HG03280 (cell line): ENCODE results near the gene TMEM238.
"Not testable (repeated sequence)": the region's sequence is repeated elsewhere in the genome, so short reads cannot be mapped to it uniquely, and the experiment has no call there.

ENCODE experiments used
- ATAC-seq: cut with Tn5 transposase; IDR thresholded peaks from one replicate; pipeline ENCODE4 v1.9.1; 2021; ENCODE audit warnings: mild to moderate bottlenecking, moderate library complexity; ENCODE audit not compliant: unreplicated experiment

TMEM238 gene

GRCh38 chr19:55384131-55384919 is at the start of gene TMEM238:
Gene TMEM238, minus strand, starts transcription at chr19:55384292. Its CDS starts 33 bp downstream, at chr19:55384259.
- peak; percentile 25 for ATAC-seq

- ATAC-seq, result no peak
Observed at GRCh38 chr19:55433292-55433691, 49.2 kb upstream of the TMEM238 start.

DNA sequence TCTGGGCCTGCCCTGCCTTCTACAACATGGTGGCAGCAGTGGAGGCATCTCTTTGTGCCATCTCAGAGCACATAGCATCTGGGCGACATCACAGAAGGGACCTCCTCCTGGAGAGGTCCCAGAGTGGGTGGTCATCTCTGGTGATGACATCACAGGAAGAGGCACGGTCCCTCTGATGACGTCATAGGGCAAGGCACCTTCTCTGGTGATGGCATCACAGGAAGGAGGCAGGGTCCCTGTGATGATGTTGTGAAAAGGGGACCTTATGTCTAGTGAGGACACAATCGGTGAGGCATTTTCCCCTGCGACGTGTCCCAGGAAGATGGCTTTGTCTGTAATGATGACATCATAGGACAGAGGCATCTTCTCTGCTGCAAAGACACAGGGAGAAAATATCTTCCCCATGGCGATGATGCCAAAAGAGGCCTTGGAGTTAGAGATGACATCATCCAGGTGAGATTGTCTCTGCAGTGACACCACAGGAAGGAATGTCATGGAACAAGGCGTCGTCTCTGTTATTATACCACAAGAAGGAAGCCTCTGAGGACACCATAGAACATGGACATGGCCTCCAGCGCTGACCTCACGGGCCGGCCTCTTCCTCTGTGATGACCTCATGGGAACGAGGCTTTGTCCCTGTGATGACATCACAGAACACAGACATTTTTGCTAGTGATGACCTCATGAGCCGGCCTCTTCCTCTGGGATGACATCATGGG is 48.3 kb upstream of the TMEM238 start:
- ATAC-seq, result no peak

DNA sequence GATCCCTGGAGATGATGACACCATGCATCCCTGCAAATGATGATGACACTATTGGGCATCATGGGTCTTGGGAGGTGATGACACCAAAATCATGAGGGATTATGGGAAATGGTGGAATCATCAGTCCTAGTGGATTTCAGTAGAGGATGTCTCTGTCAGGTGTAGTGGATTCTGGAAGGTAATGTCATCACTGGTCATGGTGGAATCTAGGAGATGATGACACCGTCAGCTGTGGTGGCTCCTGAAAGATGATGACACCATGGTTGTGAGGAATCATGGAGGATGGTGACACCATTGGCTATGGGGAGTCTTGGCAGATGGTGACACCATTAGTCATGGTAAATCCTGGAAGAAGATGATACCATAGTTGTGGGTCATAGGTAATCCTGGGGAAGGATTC is 47.1 kb upstream of the TMEM238 start:
- no peak for ATAC-seq

DNA sequence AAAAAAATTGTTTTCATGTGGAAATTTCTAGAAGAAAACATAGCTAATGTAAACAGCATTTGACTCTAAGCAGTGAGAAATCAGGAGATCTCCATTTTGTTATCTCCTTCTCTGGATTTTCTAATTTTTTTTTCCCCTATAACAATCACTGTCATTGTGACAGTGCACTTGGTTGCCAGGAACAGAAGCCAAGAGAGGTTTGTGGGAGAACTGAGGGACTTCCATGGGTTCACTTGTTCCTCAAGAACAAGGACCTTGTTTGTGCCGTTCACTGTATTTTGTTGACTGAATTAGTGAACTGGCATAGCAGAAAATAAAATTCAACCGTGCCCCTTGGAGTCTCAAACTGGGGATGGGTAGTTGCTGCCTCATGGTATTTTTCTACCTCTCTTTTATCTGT is 42.0 kb upstream of the TMEM238 start:
- no peak for ATAC-seq

GRCh38 chr19:55424518-55424917 is 40.4 kb upstream of the TMEM238 start:
- ATAC-seq, result no peak

GRCh38 chr19:55423225-55424005 is 39.3 kb upstream of the TMEM238 start:
- ATAC-seq, result no peak

- ATAC-seq, result not testable (repeated sequence)
Observed at GRCh38 chr19:55421281-55421680, 37.2 kb upstream of the TMEM238 start.

GRCh38 chr19:55419624-55420236 is 35.6 kb upstream of the TMEM238 start:
- ATAC-seq, result no peak

GRCh38 chr19:55419103-55419502 is 35.0 kb upstream of the TMEM238 start:
- no peak for ATAC-seq

GRCh38 chr19:55418185-55418584 is 34.1 kb upstream of the TMEM238 start:
- no peak for ATAC-seq

DNA sequence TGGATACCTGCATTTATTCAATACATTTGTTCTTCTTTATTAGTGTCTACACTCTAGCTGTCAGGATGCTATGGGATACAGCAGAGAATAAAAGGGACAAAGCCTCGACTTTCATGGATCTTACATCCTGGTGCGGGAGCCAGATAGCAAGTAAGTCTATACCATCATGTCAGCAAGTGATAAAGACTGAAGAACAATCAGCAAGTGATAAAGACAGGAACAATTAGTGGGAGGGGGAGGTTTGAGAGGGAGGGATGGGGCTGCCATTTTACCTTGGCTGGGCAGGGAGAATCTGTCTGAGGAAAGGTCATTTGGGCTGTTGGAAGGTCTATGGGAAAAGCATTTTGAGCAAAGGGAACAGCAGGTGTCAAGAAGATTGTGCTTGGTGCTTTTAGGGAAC is 26.1 kb upstream of the TMEM238 start:
- no peak for ATAC-seq

DNA sequence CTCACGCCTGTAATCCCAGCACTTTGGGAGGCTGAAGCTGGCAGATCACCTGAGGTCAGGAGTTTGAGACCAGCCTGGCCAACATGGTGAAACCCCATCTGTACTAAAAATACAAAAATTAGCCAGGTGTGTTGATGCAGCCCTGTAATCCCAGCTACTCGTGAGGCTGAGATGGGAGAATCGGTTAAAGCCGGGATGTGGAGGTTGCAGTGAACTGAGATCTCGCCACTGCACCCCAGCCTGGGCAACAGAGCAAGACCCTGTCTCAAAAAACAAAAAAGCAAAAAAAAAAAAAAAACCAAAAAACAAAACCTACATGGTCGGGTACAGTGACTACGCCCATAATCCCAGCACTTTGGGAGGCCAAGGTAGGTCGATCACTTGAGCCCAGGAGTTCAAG is 25.1 kb upstream of the TMEM238 start:
- ATAC-seq, result not testable (repeated sequence)

DNA sequence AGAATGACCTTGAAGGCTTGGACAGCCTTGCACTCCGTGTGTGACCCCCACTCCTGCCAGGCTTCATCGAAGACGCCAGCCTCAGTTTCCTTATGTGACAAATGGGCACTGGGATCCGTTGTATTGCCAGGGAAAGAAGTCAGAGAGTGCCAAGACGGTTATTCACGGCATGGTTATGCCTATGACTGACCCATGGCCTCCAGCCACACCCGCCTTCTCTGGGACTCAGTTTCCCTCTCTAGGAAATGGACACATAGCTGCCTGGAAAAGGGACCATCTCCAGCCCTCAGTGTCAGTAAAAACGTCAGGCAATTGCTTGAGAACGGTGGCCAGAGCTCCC is 24.4 kb upstream of the TMEM238 start:
- no peak for ATAC-seq

DNA sequence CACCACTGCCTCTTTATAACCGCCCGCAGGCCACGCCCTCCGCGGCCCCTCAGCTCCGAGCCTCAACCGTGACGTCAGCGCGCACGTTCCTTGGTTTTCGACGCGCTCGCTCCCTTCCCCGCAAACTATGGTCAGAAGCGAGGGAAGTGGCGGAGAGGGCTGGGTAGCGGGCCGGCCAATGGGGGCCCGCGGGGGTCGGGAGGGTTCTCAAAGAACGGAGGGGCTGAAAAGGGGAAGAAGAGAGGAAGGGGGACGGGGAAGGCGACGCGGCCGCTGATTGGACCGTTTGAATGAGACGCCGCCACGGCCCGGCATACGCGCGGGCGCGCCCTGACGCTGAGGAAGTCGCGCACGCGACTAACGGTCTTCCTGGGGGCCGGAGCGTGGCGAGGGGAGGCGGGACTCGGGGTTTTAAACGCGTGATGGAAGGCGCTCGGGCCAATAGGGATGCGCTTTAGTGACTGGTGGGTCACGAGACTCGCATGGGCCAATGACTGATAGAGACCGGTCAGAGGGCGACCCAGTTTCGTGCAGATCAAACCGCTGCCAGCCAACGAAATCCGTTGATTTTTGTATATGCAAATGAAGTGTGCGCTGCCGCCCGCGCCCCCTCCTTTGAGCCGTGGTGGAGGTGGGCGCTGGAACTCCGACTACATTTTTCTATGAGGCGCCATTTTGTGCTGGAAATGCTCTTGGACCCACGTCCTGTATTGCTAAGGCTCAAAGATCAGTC is 23.9 kb upstream of the TMEM238 start:
- ATAC-seq, result peak; percentile 77

- ATAC-seq, result not testable (repeated sequence)
Observed at GRCh38 chr19:55407550-55407799, 23.4 kb upstream of the TMEM238 start, which contains the start of gene UBE2S. Gene UBE2S, minus strand, starts transcription at chr19:55407788. Its CDS starts 199 bp downstream, at chr19:55407589.

DNA sequence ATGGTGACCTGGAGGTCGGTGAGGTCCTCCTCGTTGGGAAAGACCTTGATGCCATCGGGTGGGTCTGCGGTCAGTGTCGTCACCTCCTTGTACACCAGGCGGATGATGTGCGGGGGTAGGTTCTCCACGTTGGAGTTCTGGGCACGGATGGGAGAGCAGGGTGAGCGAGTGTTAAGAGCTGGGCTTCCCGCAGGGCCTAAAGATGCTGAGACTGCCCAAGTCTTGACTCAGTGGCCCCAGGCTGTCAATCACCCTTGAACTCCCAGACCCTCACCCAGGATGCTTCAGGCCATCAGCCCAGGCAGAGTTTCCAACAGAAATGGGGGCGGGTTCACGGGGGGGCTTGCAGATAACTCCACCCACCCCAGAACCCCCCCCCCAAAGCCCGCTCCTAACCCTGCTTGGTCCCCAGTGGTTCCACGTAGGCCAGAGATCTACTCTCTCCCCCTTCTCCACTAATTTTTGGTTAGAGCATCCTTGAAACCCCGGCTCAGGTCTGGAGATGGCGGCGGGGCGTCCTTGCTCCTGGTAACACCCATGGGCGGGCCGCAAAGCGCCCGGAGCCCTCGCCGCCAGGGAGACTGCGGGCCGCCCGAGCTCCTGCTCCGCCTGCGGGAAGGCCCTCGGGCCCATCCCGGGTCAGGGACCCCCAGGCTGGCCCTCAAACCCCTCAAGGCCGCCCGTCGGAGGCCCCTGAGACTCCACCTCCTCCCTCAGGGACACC is 22.9 kb upstream of the TMEM238 start:
- no peak for ATAC-seq

DNA sequence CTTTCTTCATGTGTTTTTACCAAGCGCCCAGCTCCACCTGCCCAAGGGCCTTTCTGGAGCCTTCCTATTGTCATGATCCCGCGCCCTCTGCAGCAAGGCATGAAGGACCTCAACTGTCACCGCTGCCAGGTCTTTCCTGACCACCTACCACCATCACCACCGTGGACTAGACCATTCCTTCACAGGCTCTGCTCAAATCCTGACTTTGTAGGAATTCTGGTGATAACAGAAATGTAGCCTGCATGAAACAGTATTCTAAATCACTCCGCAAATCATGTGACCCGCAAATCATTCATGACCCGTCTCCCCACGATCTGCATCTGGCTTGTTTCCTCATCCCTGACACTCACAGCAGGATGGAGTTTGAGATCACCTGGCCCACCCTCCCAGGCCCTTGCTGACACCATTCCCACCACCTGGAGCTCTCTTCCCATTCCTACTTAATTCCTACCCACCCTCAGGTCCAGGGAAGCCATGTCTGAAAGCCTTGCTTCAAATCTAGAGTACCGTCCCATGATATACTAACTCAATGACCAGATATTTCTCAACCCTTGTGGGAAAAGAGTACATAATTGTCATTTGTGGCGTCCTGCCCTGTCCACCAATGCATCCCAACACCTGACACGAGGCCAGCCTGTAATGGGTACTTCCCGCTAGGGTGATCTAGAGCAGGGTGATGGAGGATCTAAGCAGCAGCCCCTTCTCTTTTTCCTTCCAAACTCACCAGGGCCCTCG is 22.2 kb upstream of the TMEM238 start:
- no peak for ATAC-seq

DNA sequence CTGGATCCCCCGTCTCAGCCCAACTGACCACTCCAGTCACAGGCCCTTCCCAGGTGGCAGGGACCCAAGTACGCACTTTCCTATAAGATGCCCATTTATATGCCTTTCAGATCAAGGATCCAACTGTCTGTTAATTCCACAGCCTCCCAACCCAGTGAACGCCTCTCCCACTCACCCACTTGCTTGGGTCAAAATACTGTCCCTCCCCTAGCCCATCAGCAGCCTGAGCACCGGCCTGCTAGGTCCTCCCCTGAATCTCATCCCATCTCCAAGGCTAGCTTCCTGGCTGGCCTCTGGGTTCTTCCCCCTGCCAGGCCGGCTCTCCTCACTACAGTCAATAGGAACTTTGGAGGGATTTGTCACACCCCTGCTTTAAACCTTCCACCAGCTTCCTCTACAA is 21.5 kb upstream of the TMEM238 start:
- no peak for ATAC-seq
